ENCODE data around the gene PLSCR5. TPM values are rescaled to one million over a fixed set of nuclear protein-coding genes. Genes with fewer than 3 reads are reported as not detected.

The PLSCR5 gene
- total RNA-seq, 3 donors from 2014 or later (not counting 1 experiment from before 2014, with no cell fraction given), result not detected

GRCh38 chr3:146581951-146582467 is 23.1 kb downstream of the PLSCR5 start:
- Histone ChIP-seq H3K4me1 (ENCODE audit: control insufficient read depth, insufficient read depth, low read length) (no peaks in the 10 kb centered on the region), H3K9me3 (ENCODE audit: control insufficient read depth, insufficient read depth, low read length) (no peaks in the 10 kb centered on the region), H3K27me3 (ENCODE audit: control insufficient read depth, insufficient read depth, low read length) (no peaks in the 10 kb centered on the region), H3K27ac (ENCODE audit: low read length) (no peak overlapping the region), H3K4me3 (ENCODE audit: low read length) (no peak overlapping the region), H3K36me3 (ENCODE audit: control insufficient read depth, insufficient read depth, low read length) (no peaks in the 10 kb centered on the region)
- no peaks in the 10 kb centered on the region for H3K4me1 Mint-ChIP-seq
- H3K4me3 Mint-ChIP-seq, result no peak overlapping the region
- no peaks in the 10 kb centered on the region for H3K9me3 Mint-ChIP-seq
- ATAC-seq (no peak), DNase-seq (no peak)
- H3K27ac Mint-ChIP-seq, result no peak overlapping the region
- intact Hi-C loops (cut with micrococcal nuclease), result no loop called here
- no peak for TF ChIP-seq CTCF (IDR thresholded peaks at IDR 0.05)
- H3K27me3 Mint-ChIP-seq (ENCODE audit: low read depth in 2 of 2), result peaks cover 5% of the 10 kb centered on the region in 2 donors
- no peaks in the 10 kb centered on the region for H3K36me3 Mint-ChIP-seq

GRCh38 chr3:146581080-146581601 is 24.0 kb downstream of the PLSCR5 start:
- H3K4me1 Mint-ChIP-seq, result no peaks in the 10 kb centered on the region
- H3K4me3 Mint-ChIP-seq, result no peak overlapping the region
- H3K27me3 Mint-ChIP-seq (ENCODE audit: low read depth in 2 of 2), result peaks cover 2 to 5% of the 10 kb centered on the region in 2 donors
- no CpG with 5 or more reads among the region's 1 CpG for WGBS (ENCODE audit: insufficient coverage)
- Histone ChIP-seq H3K27me3 (ENCODE audit: control insufficient read depth, insufficient read depth, low read length) (no peaks in the 10 kb centered on the region), H3K36me3 (ENCODE audit: control insufficient read depth, insufficient read depth, low read length) (no peaks in the 10 kb centered on the region), H3K9me3 (ENCODE audit: control insufficient read depth, insufficient read depth, low read length) (no peaks in the 10 kb centered on the region), H3K4me1 (ENCODE audit: control insufficient read depth, insufficient read depth, low read length) (no peaks in the 10 kb centered on the region), H3K4me3 (ENCODE audit: low read length) (no peak overlapping the region), H3K27ac (ENCODE audit: low read length) (no peak overlapping the region)
- no peak for TF ChIP-seq CTCF (IDR thresholded peaks at IDR 0.05)
- ATAC-seq, result no peak
- H3K27ac Mint-ChIP-seq, result no peak overlapping the region
- no peaks in the 10 kb centered on the region for H3K9me3 Mint-ChIP-seq
- no peak for DNase-seq
- H3K36me3 Mint-ChIP-seq, result no peaks in the 10 kb centered on the region
- intact Hi-C loops (cut with micrococcal nuclease), result no loop called here

DNA sequence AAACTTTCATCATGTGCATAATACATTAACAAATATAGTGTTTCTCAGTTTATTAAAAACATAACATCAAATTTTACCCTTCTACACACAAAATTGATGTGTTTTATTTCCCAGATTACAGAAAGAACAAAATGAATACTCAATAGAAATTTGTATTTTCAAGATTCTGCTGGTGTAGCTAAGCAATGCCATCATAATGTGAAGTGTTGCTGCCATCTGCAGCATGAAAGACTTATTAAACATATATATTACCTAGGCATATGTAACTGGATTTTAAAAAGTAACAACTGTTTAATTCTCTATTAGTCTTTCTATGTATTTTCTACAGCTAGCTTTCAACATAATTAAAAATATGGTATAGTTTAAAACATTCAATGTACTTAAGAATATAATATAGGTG is 27.5 kb downstream of the PLSCR5 start:
- no peaks in the 10 kb centered on the region for H3K36me3 Mint-ChIP-seq
- H3K4me1 ChIP-seq (ENCODE audit: control insufficient read depth, insufficient read depth, low read length), result no peaks in the 10 kb centered on the region
- TF ChIP-seq CTCF (IDR thresholded peaks at IDR 0.05), result peak; percentile 80
- H3K27ac Mint-ChIP-seq, result no peak overlapping the region
- intact Hi-C loops (cut with micrococcal nuclease), result loop anchor here (1.0 to 10.0 kb wide), 3 partner anchors 358 to 513 kb away; no protein-coding TSS in a partner anchor
- peak in 1 of 2 donors; percentile 72 for DNase-seq
- ATAC-seq, result peak in 2 of 3 donors; percentile 49 to 57
- no peaks in the 10 kb centered on the region for H3K36me3 ChIP-seq (ENCODE audit: control insufficient read depth, insufficient read depth, low read length)
- no peak overlapping the region for H3K4me3 ChIP-seq (ENCODE audit: low read length)
- H3K27me3 ChIP-seq (ENCODE audit: control insufficient read depth, insufficient read depth, low read length), result no peaks in the 10 kb centered on the region
- peaks cover 0 to 5% of the 10 kb centered on the region in 2 donors for H3K27me3 Mint-ChIP-seq (ENCODE audit: low read depth in 2 of 2)
- H3K4me1 Mint-ChIP-seq, result no peaks in the 10 kb centered on the region
- no peak overlapping the region for H3K27ac ChIP-seq (ENCODE audit: low read length)
- no peaks in the 10 kb centered on the region for H3K9me3 Mint-ChIP-seq
- H3K4me3 Mint-ChIP-seq, result no peak overlapping the region
- H3K9me3 ChIP-seq (ENCODE audit: control insufficient read depth, insufficient read depth, low read length), result no peaks in the 10 kb centered on the region

DNA sequence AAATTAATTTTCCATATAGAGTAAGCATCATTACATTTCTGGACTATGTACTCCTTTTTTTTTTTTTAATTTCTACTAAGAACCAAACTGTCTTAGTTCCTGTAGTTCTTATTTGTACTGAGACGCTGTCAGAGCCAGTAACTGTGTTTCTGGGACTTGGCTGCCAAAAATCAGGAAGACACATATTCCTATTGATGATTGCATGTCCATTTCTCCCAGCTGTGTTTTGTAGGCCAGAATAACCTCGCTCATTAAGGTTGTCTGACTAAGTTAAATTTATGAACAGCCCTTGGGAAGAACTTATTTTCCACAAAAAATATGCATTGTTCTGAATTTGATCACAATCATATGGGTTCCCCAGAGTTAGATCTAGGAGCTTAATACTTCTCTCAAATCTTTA is 29.5 kb downstream of the PLSCR5 start:
- Mint-ChIP-seq H3K27ac (no peak overlapping the region), H3K4me3 (no peak overlapping the region), H3K27me3 (ENCODE audit: low read depth in 2 of 2) (peaks cover 0 to 9% of the 10 kb centered on the region in 2 donors), H3K9me3 (no peaks in the 10 kb centered on the region), H3K4me1 (no peaks in the 10 kb centered on the region), H3K36me3 (no peaks in the 10 kb centered on the region)
- Histone ChIP-seq H3K36me3 (ENCODE audit: control insufficient read depth, insufficient read depth, low read length) (no peaks in the 10 kb centered on the region), H3K4me3 (ENCODE audit: low read length) (no peak overlapping the region), H3K27me3 (ENCODE audit: control insufficient read depth, insufficient read depth, low read length) (no peaks in the 10 kb centered on the region), H3K27ac (ENCODE audit: low read length) (no peak overlapping the region), H3K9me3 (ENCODE audit: control insufficient read depth, insufficient read depth, low read length) (no peaks in the 10 kb centered on the region), H3K4me1 (ENCODE audit: control insufficient read depth, insufficient read depth, low read length) (no peaks in the 10 kb centered on the region)
- WGBS (ENCODE audit: insufficient coverage), result 83% methylated on average over 2 of the region's 2 CpGs
- ATAC-seq (no peak), DNase-seq (no peak)
- no peak for TF ChIP-seq CTCF (IDR thresholded peaks at IDR 0.05)
- intact Hi-C loops (cut with micrococcal nuclease), result loop anchor here (10.0 kb wide), 1 partner anchor 511 kb away; no protein-coding TSS in a partner anchor

Measured in natural killer cell (primary cell).